Astrocyte of the hippocampus (primary cell): Measurements from ENCODE around the gene MAP7D1.
A peak's percentile ranks its signal among the peaks of the same experiment; 100 is the strongest.

ENCODE experiments used
- DNase-seq: peaks from one replicate; pipeline ENCODE4 v3.0.0; 2011; ENCODE audit warnings: low read depth, low spot score

The MAP7D1 gene

DNA sequence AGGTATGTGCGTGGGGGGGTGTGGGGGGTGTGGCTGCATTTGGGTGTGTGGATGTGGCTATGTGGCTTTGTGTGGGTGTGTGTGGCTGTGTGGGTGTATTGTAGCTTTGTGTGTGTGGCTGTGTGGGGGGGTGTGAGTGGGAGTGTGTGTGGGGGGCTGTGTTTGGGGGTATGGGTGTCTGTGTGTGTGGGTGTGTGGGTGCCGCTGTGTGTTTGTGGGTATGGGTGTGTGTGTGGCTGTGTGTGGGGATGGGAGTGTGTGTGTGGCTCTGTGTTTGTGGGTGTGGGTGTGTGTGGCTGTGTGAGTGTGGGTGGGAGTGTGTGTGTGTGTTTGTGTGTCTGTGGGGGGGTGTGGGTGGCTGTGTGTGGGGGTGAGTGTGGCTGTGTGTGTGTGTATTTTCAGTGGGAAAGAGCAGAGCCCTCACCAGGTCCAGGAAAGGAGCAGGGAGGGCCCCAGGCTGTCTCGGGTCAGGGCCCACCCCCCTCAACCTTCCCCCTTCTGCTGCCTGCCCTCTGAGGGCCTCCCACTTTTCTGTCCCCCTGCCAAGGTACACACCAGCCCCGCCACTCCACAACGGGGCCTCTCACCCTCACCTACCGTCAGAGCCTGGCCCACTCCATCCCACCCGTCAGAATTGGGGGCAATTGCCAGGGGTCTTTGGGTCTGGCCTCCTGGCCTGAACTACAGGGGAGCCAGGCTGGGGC, 29.0 kb upstream of the MAP7D1 start:
- DNase-seq, result no peak

DNA sequence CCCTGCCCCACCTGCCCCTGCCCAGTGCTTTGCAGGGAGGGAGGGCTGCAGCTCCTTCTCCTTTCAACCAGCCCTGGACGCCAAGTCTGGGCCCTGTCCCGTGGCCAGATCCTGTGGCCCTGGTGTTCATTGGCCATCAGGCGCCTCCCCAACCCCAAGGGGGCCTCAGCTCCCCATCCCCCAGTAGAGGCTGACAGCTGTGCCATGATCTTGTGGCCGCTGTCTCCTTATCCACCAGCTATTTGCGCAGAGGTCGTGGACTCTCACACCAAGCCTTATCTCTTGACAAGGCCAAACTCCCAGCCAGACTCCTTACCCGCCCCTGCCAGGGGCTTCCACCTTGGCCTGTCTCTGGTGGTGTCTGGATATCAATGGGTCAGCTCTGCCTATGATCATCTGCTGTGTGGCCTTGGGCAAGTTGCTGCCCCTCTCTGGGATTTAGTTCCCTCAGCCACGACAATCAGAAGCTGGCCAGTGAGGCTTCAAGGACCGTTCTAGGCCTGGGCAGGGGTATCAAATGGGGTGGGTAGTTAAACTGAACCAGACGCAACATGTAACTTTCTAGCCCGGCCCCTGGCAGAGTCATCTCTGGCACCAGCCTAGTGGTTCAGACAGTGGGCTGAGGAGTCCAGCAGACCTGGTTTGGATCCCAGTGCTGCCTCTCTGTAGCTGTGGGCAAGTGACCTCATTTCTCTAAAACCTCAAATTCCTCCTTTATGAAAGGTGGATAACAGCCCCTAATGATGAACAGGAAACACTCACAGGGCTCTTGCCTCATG, 27.6 kb upstream of the MAP7D1 start:
- DNase-seq, result peak; percentile 89

DNA sequence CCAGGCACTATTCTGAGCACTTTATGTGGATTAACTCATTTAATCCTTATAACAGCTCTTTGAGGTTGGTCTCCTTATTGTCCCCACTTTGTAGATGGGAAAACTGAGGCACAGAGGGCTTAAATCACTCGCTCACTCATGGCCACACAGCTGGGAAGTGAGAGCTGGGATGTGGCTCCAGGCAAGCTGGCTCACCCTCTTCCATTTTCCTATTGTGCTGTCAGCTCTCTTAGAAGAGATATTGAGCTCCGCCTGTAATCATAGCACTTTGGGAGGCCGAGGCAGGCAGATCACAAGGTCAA, 27.1 kb upstream of the MAP7D1 start:
- DNase-seq, result no peak

DNA sequence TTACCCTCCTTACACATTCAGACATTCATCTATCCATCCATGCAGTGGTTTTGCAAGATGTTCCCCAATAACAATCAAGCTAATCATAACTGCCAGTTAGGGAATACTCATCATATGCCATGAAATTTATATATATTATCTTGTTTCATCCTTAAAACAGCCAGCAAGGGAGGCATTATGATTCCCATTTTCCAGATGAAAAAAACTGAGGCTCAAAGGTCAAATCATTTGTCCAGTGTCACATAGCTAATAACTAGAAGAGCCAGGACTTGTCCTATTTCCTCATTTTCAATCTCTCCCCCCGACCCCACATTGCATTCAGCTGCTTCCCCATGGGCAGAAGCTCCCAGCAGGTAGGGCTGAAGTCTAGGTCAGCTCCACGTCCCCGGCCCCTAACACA, 23.9 kb upstream of the MAP7D1 start:
- DNase-seq, result no peak

DNA sequence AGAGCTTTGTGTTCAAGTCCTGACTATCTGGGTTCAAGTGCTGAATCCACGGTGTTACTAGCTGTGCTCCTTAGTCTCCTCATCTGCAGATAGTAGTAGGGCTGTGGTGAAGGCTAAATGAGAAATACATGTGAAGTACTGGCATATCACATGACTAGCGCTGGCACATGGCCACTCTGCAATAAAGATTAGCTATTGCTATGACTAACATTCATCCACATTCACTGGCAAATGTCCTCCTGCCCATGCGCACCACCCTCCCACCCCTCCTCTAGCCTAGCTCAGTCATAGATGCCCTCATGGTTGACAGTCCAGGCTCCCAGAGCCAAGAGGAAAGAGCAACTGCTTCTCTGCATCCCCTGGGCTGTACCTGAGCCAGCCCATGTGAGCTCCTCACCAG, 22.5 kb upstream of the MAP7D1 start:
- DNase-seq, result peak; percentile 89

DNA sequence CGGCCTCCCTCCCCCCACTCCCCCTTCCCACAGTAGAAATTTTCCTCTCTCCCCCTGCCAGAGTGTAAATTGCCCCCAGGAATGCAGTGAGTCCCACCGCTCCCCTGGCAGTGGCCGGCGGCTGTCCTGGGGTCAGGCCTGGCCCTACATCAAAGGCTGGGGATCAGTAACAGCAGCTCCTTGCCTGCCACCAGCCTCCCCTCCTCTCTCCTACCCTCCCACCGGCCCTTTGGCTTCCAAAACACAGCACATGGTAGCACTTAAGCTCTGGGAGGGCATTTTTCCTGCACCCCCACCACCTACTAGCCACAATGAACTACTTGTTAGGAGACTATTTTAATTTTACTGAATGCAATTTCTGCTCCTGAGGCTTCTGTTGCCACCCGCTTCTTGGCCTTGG, 21.9 kb upstream of the MAP7D1 start:
- peak; percentile 56 for DNase-seq

DNA sequence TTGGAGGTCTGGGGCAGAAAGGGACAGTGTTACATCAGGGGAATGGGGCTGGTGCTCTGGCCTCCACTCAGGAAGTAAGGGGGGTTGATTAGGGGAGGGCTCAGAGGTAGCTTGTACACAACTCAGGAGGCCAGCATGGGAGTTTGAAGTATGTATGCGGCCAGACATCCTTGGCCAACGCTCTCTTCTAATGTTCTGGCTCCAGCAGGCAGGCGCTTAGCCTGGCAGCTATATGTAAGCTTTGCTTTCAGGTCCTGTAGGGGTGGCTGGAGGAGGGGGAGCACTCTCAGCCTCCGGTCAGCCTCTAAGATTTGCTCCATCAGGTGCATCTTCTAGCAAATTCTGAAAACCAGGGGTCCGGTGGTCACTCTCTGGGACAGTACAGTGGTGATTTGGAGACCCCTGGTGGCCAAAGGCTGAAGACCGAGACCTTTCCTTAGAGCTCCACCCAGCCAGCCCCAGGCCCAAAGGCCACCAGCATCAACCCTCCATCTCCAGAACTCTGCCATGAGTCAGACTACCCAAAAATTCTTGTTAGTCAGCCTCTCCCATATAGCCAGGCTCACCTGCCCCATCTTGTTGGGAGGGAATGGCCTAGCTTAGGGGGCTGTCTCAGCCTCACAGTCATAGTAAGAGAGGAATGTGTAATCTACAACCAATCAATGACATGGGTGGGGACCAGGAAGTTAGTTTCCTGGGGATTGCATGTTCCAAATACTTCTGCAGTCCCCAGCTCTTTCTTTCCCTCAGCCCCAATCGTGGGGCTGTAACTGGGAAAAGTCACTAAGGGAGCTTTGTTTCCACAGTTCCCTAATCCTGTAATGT, 21.2 kb upstream of the MAP7D1 start:
- peak; percentile 79 for DNase-seq

DNA sequence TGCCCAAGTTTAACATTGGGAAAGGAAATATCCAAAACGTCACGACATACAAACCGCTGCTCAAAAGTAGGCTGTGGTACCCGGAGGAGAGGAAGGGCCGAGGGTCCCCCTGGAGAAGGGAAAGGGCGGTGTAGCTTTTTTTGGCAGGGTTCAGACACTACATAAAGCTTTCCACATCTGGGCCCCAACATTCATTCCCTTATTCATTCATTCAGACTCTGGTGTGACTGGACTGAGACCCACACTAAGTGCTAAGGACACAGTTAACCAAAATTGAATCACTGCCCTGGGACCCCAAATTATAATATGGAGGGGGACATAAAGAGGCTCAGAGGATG, 20.7 kb upstream of the MAP7D1 start:
- no peak for DNase-seq

DNA sequence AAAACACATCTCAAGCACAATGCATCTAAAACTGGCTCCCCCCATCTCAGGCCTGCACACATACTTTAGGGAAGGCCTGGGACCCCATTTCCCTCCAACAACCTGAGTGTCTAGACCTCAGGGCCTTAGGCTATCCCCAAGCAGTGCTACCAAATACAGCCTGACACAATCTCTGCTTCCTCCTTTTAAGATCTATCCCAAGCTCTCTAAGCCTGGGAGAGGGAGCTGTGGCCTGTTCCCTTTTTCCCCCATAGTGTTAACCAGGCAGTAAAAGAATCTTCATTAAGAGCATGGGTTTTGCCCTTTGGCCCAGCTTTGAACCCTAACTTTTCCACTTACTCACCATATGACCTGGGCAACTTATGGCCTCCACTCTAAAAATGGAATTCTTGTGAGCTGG, 20.2 kb upstream of the MAP7D1 start:
- no peak for DNase-seq

DNA sequence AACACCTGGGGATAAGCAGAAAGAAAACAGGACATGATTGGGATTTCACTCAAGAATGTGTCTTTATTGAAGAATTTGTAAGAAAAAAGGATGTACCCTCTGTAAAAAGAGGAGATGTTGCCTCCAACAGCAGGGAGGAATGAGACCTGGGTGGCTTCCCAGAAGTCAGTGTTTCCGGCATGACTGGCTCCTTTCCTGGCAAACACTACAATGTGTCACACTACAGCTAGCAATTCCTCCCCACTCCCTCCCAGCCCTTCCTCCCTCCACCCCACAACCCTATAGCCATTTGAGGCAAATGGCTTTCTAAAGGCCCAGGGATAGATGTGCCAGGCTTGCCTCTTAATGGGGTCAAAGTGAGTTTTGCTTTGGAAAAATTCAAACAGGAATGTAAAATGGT, 19.4 kb upstream of the MAP7D1 start:
- DNase-seq, result peak; percentile 91

DNA sequence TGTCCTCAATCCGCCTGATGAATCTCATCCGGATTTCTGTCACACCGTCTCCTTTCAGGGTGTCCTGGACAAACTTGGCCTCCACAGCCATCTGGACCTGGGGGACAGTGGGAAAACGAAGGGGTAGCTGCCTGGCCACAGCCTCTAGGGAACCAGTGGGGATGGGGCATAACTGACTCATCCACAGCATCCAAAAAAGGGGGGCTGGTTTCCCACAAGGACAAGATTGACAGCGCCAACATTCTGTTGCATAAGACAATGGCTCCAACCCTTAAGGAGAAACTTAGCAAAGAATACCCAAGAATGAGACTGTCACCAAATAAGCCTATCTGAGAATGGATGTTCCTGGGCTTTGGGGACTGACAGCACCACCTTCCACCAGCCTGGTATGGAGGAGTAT, 18.7 kb upstream of the MAP7D1 start:
- DNase-seq, result no peak

DNA sequence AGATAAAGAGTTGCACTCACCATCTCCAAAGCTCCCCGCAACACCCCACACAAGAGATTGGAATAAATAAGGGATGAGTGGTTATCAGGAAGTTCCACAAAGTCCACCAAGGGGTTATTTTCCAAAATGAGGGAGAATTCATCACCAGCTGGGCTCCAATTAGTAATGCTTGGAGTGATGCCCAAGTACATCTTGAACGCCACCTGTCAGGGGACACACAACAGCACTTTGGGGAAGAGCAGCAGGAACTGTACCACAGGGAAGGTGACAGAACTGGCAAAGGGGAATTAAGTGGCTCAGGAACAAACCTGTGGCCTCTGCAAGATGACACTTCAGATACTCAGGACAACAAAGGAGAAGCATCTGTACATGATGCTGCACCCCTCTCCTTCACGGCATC, 18.2 kb upstream of the MAP7D1 start:
- no peak for DNase-seq

DNA sequence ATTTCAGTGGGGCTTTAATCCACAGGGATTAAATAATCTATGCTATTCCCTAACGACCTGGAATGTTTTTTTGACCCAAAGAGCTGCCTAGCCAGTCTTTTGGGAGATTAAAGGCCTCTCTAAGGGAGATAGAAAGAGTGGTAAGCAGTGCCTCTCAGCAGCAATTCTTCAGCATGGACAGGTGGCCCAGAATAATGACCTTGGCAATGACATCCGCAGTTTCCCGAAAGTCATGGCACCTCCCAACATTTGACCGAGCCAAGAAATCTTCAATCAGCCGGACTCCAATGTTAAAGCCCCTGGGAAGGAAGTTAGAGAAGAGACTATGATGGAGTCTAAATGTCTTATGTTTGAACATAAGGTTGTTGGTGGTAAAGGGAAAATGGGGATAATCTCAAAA, 16.4 kb upstream of the MAP7D1 start:
- no peak for DNase-seq

DNA sequence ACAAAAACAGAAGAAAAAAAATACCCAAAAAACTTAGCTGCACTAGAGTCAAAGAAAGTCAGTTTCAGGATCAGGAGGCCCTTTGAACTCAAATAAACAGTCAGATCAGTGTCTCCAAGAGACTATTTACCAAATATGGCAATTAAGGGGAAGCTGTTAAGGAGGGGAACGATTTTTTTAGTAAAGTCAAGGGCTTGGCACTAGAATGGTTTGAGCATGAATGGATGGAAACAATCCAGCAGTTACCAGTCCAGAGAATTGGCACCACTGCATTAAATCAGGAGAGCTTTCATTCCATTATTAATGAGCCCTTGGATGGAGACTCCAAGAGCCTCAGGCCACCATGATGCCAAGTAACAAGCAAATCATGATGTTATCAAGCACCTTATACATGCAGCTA, 13.8 kb upstream of the MAP7D1 start:
- peak; percentile 72 for DNase-seq

DNA sequence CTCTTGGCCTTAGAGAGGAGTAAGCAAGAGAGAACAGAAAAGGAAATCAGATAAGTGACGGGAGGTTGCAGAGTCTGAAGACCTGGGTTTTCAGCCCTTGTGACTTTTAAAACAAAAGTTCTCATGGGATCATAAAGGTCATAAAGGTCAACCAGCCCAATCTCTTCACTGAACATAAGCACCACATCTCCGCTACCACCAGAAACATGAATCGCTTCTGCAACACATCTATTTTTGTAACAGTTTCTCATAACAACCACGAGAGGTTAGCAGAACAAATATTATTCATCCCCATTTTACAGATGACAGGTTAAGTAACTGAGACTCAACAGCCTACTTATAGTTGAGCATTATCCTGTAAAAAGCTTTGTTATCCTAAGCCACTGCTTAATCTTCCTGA, 12.5 kb upstream of the MAP7D1 start:
- DNase-seq, result no peak

DNA sequence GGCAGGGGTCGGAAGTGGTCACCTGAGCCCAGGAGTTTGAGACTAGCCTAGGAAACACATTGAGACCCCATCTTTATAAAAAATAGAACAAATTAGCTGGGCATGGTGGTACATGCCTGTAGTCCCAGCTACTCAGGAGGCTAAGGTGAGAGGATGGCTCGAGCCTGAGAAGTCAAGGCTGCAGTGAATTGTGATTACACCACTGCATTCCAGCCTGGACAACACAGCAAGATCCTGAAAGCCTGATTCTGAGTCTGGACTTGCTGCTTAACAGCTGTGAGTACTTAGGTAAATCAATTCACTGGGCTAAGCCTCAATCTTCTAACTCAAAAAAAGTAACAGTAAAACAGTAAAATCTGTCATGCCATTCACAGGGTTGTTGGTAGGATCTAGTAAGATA, 11.5 kb upstream of the MAP7D1 start:
- DNase-seq, result no peak

DNA sequence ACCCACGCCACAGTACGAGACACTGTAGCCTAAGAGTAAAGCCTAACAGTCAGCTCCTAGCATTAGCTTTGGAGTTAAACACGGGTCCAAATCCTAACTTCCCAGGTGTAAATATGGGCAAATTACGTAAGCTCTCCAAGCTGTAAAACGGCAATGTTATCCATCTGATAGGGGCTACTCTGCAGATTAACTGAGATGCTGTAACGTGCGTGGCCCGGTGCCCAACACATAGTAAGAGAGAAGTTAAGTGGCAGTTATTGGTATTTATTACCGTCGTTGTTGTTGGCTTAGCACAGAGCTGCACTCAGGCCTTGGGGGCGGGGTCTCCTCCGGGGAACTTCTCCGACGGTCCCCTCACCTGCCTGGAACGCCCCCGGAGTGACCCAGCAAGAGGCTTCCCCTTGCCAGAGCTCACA, 7.1 kb upstream of the MAP7D1 start:
- DNase-seq, result no peak

DNA sequence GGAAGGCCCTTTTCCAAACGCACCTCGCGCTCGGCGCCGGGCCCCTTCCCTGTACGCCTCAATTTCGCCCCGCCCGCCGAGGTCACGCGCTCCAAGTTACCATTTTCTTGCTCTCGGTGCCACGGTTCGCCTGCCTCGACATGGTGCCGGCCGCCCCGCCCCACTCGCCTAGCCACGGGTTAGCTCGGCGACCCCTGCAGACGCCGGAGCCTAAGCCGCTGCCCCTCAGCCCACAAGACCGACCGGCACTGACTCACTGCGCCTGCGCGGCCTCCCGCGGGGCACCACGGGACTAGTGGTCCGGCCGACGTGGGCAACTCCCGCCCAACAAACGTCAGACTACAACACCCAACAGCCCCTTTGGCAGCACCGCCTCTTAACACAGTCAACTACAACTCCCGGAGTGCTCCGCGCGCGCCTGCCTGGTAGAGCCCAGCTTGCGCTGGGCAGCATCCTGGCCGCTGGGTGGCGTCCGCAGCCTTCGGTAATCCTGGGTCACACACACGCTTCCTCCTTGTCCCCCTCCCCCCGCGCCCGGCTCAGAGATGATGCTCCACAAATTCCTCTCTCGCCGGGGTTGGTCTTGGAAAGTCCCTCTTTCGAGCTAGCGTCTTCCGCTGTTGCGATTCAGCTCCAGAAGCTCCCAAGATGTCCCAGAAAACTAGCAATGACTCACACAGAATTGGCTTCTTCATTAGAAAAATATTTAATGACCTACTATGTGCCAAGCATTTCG, 6.6 kb upstream of the MAP7D1 start, which contains the start of gene TRAPPC3:
Gene TRAPPC3, minus strand, starts transcription at position 250 of the 736 bp plus-strand sequence. Its CDS starts 108 bp downstream, at position 142.
- peak; percentile 100 for DNase-seq

DNA sequence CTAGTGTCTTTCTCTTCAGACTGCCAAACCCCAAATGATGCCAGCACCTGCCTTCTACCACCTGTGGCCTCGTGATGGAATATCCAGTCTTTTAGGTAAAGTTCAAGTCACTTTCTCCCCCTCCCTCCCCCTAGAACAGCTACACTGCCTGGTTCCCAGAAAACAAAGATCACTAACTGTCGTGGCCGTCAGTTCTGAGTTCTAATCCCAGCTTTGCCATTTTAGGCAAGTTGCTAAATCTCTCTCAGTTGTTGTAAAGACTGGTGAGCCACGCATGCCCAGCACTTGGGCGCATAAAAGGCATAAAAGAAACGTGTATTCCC, 6.0 kb upstream of the MAP7D1 start:
- DNase-seq, result no peak

DNA sequence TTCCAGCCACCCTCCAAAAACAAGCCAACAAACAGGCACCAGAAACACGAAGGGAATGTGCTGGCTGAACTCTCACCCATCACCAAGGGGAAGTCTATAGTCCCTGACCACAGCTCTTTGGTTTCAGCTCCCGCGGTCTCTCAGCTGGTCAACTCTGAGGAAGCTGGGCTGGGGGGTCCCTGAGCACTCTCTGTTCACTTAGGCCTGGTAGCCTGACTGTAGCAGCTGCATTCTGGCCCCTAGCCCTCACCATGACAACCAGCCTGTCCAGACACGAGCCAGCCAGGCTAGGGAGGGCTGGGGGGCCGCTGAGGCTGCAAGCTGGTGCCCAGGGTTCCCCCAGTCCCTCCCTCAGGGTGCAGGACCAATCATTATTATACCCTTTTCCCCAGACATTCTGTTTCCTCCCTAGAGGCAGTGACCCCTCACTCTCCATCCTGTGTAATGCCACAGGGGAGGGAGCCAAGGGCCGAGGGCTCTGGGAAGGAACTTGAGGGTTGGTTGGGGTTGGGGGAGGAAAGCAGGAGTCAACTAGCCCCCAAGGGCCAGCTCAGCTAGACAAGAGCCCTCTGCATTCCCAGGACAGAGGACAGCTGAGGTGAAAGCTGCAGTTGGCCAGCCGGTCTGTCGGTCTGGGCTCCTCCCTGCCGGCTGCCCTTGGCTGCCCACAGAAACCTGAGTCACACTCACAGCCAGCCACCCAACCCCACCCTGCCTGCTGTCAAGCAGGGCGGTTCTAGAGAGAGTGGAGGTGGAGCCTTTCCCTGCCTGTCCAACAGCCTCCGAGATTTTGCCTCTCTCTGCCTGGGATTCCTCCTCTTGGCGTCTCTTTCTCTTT, 5.4 kb upstream of the MAP7D1 start:
- peak; percentile 98 for DNase-seq

DNA sequence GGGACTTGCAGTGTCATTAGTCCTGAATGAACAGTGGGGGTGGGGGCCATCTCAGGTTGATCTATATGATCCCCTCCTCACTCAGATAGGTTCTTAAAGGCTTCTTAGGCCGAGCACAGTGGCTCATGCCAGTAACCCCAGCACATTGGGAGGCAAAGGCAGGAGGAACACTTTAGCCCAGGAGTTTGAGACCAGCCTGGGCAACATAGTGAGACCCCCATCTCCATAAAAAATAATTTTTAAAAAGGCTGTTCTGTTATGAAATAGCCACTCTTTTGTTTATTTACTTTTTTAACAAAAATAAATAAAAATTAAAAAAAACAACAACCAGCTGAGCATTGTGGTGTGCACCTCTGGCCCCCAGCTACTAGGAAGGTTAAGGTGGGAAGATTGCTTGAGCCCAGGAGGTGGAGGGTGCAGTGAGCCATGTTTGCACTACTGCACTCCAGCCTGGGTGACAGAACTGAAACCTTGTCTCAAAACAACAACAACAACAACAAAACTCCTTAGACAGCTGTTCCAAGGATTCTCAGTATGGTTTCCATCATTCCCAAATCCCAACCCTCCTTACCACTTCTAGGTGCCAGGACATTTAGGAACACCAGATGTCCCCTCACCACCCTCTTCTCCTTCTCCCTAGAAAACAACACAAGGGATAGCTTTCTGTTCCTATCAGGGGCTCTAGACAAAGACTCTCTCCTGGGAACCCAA, 4.7 kb upstream of the MAP7D1 start:
- no peak for DNase-seq
